CD1c-positive myeloid dendritic cell (primary cell): ENCODE measurements around the gene NARS2.
"Not testable (repeated sequence)": the region's sequence is repeated elsewhere in the genome, so short reads cannot be mapped to it uniquely, and the experiment has no call there.

Experiments used
- DNase-seq: peaks from one replicate; pipeline ENCODE4 v3.0.0-alpha.2; 2016; ENCODE audit errors: extremely low spot score

Gene NARS2

DNA sequence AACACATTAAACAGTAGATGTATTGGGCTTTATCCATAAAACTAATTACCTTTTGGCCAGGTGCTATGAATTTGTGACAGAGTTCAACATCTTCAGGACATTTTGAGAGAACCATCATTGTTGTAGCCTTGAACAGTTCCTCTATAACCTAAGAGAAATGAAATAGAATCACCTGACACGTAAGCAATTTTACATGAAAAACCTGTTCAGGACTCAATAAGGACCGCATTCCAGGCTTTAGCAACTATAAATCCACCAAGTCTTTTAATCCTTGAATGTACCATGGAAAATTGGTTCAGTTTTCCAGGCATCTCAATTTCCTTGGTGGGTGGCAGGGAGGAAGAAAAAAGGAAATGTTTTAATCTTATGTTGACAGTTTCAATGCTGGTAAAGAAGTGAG lies 96.1 kb downstream of the NARS2 start:
- no peak for DNase-seq

GRCh38 chr11:78476066-78476465 lies 98.6 kb downstream of the NARS2 start:
- no peak for DNase-seq

DNA sequence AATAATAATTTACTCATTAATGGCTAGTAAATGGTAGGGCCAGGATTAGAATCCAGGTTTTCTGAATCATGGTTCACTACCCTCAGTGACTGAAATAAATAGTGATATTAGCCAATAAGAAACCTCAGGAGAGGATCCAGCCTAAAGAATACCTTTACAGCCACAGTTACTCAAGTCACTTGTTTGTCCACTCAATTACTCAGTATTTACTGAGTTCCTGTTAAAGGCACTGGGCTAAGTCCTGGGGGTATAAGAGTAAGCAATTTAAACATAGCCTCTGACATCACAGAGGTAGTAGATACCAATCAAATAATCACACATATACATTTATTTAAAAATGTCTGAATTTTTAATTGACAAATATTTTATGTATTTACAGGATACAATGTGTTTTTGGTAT lies 100.2 kb downstream of the NARS2 start:
- no peak for DNase-seq

DNA sequence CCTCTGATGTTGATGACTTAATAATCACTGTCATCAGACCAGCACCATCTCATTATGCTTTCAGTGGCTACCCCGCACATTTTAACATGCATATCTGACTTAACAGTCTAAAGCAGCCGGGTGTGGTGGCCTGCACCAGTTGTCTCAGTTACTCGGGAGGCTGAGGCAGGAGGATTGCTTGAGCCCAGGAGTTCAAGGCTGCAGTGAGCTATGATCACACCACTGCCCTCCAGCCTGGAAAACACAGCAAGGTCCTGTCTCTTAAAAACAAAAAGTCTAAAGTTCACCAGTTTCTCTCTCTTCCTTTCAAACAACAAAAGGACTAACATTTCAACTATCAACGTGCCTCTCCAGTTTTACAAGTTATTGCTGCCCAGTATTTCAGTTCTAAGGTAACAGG lies 101.8 kb downstream of the NARS2 start:
- DNase-seq, result no peak

- DNase-seq, result no peak
These were observed 102.3 kb downstream of the NARS2 start for GRCh38 chr11:78472382-78472781.

GRCh38 chr11:78470861-78471442 lies 103.7 kb downstream of the NARS2 start:
- DNase-seq, result no peak

GRCh38 chr11:78469896-78470295 lies 104.8 kb downstream of the NARS2 start:
- DNase-seq, result no peak

DNA sequence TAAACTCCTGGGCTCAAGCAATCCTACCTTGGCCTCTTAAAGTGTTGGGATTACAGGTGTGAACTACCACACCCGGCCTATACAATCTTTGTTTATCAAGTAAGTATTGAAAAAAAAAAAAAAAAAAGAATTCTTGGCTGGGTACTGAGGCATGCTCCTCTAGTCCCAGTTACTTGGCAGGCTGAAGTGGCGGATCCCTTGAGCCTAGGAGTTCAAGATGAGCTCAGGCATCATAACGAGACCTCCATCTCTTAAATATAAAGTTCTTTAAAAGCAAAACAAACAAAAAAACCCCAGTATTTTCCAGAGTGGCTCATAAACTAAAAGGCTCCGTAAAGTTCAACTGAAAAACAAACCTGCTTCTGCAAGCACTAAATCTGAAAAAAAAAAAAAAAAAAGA lies 106.7 kb downstream of the NARS2 start:
- DNase-seq, result no peak

GRCh38 chr11:78467370-78467769 lies 107.3 kb downstream of the NARS2 start:
- DNase-seq, result no peak

DNA sequence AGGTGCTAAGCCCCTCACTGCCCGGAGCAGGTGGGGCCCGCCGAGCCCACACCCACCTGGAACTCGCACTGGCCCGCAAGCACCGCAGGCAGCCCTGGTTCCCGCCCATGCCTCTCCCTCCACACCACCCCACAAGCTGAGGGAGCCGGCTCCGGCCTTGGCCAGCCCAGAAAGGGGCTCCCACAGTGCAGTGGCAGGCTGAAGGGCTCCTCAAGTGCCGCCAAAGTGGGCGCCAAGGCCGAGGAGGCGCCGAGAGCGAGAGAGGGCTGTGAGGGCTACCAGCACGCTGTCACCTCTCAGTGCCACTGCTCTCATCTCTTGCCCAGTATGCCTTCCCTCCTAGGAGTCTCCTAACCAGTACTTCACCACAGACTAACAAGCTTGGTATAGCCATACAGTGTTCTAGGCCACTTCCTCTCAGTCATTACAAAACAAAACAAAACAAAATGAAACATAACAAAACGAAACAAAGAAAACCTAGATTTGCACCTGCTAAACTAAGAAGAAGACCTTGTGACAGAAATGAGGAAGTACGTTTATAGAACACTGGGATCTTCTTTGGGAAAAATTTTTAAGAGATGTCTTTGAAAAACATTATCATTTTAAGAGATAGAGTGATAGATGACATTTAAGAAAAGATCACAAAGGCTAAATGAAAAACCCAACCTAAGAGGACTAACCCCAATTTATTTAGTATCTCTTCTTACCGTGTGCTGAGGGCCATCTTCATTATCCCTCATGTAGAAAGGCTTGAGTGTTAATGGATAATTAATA lies 109.3 kb downstream of the NARS2 start:
- peak; percentile 3 for DNase-seq

GRCh38 chr11:78464787-78465168 lies 109.9 kb downstream of the NARS2 start:
- not testable (repeated sequence) for DNase-seq

DNA sequence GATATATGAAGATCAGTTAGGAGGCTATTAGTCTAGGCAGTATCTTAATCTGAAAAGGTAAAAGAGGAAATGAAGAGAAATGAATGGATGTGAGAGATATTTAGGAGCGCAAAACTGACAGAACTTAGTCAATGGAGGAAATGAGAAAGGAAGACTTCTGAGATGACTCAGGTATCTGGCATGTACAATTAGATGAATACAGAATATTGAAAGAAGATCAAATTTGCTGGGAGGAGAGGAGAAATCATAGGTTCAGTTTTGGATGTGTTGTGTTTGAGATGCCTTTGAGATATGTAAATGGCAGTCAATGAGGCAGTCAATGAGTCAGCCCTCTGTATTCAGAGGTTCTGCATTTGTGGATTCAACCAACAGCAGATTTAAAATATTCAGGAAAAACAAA lies 114.2 kb downstream of the NARS2 start:
- DNase-seq, result no peak

DNA sequence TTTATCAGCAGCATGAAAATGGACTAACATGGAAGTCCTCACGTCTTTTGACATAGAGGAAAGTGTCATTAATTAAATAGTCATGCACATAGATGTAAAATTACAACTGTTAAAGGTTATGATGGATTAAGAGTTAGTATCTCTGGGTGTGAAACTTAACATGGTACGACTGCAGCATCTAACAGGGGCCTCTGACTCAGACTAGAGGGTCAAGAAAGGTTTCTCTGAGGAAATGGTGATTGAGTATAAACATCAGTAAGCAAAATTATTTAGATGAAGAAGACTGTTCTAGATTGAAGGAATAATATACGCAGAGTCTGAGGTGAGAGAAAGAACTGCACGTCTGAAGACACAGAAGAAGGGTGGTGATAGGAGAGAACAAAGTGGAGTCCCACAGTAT lies 114.9 kb downstream of the NARS2 start:
- DNase-seq, result no peak

DNA sequence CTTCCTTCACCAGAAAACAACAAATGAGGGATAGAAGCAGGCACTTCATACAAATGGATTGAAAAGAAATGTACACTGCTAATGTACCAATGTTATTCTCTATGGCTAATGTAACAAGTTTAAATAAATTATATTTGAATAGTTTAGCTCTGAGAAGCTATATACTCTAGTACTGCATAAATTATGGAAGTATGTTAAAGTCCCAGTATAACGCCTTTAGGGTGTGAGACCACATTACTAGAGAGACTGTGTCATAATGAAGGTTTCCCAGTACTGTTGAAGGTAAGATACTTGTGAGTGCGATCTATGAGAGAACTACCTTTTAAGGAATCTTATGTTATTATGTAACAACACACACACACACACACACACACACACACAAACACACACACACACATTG lies 117.2 kb downstream of the NARS2 start:
- no peak for DNase-seq

DNA sequence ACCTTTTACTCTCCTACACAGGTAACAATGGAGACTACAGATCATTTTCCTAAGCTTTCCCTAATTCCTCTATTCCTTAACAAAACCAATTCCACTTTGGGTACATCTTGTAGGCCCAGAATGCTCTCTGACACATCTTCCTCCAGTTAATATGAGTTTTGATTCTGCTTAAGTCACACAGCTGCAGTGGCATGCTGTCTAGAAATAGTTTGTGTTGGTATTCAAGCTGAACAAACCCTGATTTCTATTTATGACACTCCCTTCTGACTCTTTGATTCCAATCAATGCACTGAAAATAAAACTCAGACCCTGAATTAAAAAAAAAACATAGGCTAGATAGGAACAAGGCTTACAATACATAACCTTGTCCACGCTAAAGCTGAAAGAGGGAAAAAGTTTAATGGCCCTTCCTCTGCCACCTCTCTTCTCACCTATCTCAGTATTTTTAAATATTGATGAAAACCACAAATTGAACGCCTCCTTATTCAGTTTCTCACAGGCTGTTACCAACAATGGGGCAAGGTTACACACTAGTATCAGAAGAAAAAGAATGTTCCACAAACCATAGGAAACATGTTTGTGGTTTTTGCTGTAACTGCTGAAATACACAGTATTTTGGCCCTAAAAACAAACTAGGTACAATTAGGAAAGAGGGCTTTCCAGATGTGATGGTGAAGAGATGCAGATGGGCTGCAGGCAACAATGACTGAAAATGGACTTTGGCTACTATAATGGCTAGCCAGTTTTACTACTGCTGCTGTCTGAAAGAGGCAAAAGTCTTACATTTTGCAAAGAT lies 121.3 kb downstream of the NARS2 start:
- no peak for DNase-seq

DNA sequence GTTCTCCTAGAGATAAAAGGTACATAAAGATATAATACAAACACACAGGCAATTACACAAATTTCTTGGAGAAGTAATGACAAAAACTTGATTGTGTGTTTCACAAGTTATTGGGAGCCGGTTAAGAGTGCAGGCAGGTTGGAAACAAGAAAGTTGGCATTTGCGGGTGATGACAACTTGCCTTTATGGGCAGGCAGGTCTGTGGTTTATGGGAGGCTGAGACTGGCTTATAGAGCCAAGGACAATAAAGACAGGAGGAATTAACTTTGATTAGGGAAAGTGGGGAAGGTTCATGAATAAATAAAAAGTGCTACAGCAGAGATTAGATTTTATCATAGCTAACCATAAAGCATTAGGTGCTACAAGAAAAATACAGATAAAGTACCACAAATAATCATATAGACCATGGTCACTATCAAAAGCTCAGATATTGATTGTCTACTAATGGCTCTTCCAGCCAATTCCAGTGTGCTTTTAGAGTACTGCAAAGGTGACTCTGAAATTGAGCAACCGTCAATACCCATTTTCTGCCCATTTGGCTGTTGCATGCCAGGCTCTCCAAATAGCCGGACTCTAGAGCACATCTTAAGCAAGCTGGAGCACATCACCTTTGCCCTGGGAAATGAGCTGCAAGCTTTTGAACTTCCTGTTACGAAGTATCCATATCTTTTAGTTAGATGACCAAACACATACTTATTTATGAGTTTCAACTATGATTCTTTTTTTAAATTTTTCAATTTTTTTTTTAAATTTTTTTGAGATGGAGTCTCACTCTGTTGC lies 123.1 kb downstream of the NARS2 start:
- no peak for DNase-seq

DNA sequence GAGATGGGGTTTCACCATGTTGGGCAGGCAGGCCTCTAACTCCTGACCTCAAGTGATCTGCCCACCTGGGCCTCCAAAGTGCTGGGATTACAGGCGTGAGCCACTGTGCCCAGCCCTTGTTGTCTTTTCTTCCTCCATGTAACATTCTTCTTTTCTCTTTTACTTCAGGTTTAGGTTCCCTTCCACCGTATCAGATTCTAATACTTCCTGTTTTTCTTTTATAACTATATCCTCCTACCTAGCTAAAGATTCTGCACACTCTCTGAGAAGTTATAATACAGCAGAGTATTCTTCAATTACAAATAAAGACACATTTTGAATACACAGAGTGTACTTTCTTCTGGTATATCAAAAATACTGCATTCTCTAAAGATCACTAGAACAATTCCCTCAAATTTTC lies 123.8 kb downstream of the NARS2 start:
- no peak for DNase-seq

- no peak for DNase-seq
These were observed 124.8 kb downstream of the NARS2 start for GRCh38 chr11:78449866-78450265.

DNA sequence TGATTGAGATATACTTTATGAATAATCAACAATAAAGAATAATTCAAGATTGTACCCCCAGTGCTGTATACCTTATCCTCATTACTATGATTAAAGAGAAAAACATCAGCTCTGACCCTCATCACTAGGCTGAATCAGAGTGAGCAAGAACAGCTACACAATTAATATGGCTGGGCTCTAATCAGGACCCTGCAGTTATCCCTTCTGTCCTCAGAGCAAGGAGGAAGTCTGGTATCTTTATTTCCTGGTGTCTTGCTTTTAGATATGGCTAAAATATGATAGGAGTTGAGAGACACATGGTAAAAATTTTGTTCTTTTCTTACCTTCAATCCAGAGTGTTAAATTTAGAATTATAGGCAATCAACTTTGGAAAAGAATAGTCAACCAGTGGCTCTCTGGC lies 128.5 kb downstream of the NARS2 start:
- no peak for DNase-seq

DNA sequence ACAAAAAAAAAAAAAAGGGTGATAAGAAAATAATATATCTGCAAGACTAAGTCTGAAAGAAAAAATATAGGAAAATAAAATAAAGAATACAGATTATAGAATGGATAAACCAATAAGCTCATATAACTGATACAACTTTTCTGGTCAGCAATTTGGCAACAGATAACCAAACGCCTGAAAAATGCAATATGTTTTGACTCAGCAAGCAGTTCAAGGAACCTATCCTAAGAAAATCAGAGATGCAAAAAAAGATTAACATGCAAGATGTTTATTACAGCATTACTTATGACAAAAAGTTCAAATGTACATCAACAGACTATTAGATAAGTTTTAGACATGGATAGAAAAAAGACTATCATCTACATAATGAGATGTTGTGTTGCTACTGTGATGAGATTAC lies 129.9 kb downstream of the NARS2 start:
- no peak for DNase-seq

DNA sequence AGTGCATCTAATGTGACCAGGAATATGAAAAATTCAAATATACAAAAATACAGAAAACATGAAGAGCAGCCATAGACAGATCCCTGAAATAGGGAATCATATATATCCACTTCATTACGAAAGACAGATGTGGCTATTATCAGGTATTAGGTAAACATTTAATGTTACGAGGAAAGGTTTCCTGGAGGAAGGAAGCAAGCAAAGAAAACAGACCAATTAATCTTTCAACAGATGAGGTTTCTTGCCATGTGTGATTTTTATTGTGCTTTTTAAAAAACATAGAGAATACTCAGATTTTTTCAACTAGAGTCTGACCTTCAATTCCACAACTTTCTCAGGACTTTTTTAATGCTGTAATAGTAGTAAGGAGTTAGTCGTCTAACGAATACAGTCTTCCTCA lies 132.7 kb downstream of the NARS2 start:
- DNase-seq, result no peak

- DNase-seq, result peak; percentile 53
These were observed 136.2 kb downstream of the NARS2 start for GRCh38 chr11:78438298-78438975.
